OCI-LY7 (cell line): ENCODE data around the gene PPP2R3B.

Experiments
- EZH2phosphoT487 ChIP-seq: fragments of 200-600 bp; sonication (generic); IDR thresholded peaks from 2 replicates; pipeline ENCODE4 v1.6.1; 2018; ENCODE audit warnings: low read depth, borderline replicate concordance, mild to moderate bottlenecking, mixed run types, antibody characterized with exemption, low read length, moderate library complexity, mixed read lengths
- TF ChIP-seq, protein P1 (sequence below): fragments of 200-600 bp; sonication (generic); conservative IDR thresholded peaks from 2 replicates; pipeline ENCODE4 v1.5.1; 2014; ENCODE audit warnings: mild to moderate bottlenecking, antibody characterized with exemption, low read length, moderate library complexity, mixed read lengths

DNA sequence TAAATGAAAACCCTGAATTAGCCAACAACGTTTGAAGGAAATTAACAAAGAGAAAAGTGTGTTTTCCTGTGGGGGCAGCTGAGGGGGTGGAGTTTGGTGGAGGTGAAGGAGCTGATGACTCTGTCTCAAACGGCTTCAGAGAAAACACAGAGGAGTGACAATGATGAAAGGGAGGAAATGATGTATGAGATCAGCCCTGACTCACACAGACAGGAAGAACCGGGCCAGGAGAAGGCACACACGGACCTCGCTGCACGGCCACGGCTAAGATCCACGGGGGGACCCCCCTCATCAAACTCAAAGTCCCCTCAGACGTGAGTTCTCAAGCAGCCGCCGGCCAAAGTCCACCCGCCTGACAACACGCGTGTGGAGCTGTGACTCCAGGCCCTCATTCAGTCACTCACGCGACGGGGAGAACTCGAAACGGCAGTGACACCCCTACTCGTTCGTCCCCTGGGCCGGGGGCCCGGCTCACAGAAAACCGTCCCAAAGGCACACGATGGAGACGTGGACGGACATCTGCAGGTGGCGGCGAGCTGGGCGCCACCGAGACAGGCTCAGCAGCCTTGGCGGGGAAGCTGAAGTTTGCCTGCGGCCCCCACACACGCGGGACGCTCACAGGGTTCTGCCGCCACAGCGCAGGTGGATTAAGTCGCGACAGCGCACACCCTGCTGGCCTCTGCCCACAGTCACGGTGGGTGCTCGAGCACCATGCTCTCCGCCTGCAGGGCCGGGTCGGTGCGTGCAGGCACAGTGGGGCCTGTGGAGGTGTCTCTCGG, 28.8 kb downstream of the PPP2R3B start:
- TF ChIP-seq, protein P1, sequence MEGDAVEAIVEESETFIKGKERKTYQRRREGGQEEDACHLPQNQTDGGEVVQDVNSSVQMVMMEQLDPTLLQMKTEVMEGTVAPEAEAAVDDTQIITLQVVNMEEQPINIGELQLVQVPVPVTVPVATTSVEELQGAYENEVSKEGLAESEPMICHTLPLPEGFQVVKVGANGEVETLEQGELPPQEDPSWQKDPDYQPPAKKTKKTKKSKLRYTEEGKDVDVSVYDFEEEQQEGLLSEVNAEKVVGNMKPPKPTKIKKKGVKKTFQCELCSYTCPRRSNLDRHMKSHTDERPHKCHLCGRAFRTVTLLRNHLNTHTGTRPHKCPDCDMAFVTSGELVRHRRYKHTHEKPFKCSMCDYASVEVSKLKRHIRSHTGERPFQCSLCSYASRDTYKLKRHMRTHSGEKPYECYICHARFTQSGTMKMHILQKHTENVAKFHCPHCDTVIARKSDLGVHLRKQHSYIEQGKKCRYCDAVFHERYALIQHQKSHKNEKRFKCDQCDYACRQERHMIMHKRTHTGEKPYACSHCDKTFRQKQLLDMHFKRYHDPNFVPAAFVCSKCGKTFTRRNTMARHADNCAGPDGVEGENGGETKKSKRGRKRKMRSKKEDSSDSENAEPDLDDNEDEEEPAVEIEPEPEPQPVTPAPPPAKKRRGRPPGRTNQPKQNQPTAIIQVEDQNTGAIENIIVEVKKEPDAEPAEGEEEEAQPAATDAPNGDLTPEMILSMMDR: no peak
- TF ChIP-seq EZH2phosphoT487: no peak
